H1 (cell line): Measurements from ENCODE around the gene BICRAL. TPM values are rescaled to one million over a fixed set of nuclear protein-coding genes. Genes with fewer than 3 reads are reported as not detected.

Source experiments
- CTCF ChIA-PET: fragments of 300-600 bp; sonication (Branson Sonifier 250); formaldehyde crosslinking; loops from one replicate; lab custom pipeline; 2021; ENCODE audit not compliant: partially characterized antibody; lab: Charles Lee
- POLR2A ChIA-PET: fragments of 300-600 bp; sonication (Branson Sonifier 250); formaldehyde crosslinking; loops from one replicate; lab custom pipeline; 2021; ENCODE audit warnings: inconsistent platforms; ENCODE audit not compliant: partially characterized antibody; lab: Charles Lee
- DNase-seq, 2 experiments: peaks; one replicate each; pipeline versions ENCODE4 v3.0.0 to v3.0.0-alpha.2; 2010 to 2022; ENCODE audit warnings: low spot score in 2 of 2, low read depth in 1 of 2, mixed read lengths in 1 of 2
- FAIRE-seq: peaks from 2 replicates; lab custom pipeline; 2011; peaks lifted over from hg19 to GRCh38; lab: Jason Lieb, UNC
- H2AFZ ChIP-seq: 2 replicates; pipeline ENCODE4 v1.8.1; 2012; ENCODE audit warnings: low read length, inconsistent platforms
- H2AK5ac ChIP-seq: 2 replicates; pipeline ENCODE4 v1.6.1; 2013; ENCODE audit warnings: low read depth, low read length
- H2BK120ac ChIP-seq: replicated peaks from 2 replicates; pipeline ENCODE3; 2013; ENCODE audit warnings: low read depth, low read length, inconsistent platforms
- H2BK12ac ChIP-seq: 2 replicates; pipeline ENCODE4 v1.6.1; 2013; ENCODE audit warnings: low read depth, low read length
- H2BK15ac ChIP-seq: 2 replicates; pipeline ENCODE4 v1.6.1; 2013; ENCODE audit warnings: low read length
- H2BK20ac ChIP-seq: 2 replicates; pipeline ENCODE4 v1.6.1; 2013; ENCODE audit warnings: low read length
- H2BK5ac ChIP-seq: 2 replicates; pipeline ENCODE4 v1.6.1; 2013; ENCODE audit warnings: low read depth, low read length
- H3K14ac ChIP-seq: 2 replicates; pipeline ENCODE4 v1.6.1; 2013; ENCODE audit warnings: inconsistent platforms; ENCODE audit not compliant: insufficient read length
- H3K18ac ChIP-seq: 2 replicates; pipeline ENCODE4 v1.6.1; 2013; ENCODE audit warnings: low read length; ENCODE audit errors: extremely low read depth
- H3K23ac ChIP-seq: 2 replicates; pipeline ENCODE4 v1.6.1; 2013; ENCODE audit warnings: inconsistent platforms; ENCODE audit not compliant: insufficient read length
- H3K23me2 ChIP-seq: 2 replicates; pipeline ENCODE4 v1.6.1; 2013; ENCODE audit warnings: low read depth, low read length
- H3K27ac ChIP-seq: 2 replicates; pipeline ENCODE4 v1.6.1; 2011; ENCODE audit warnings: low read depth, low read length, inconsistent platforms
- H3K27me3 ChIP-seq, 4 experiments: replicated peaks in 1 of 4; 1 replicate in 1 of 4; 2 replicates in 3 of 4; pipeline versions ENCODE4 v1.6.1 to v1.8.1; 2011 to 2013; ENCODE audit warnings: low read length in 3 of 4, mild to moderate bottlenecking in 3 of 4, inconsistent platforms in 2 of 4, mixed read lengths in 2 of 4, moderate library complexity in 1 of 4; ENCODE audit not compliant: control insufficient read depth in 3 of 4, insufficient read depth in 3 of 4; ENCODE audit errors: extremely low read depth in 1 of 4
- H3K36me3 ChIP-seq, 4 experiments: 2 replicates each; pipeline versions ENCODE4 v1.6.1 to v1.8.1; 2011 to 2013; ENCODE audit warnings: mild to moderate bottlenecking in 4 of 4, low read length in 3 of 4, moderate library complexity in 2 of 4, control low read depth in 1 of 4, inconsistent platforms in 1 of 4; ENCODE audit not compliant: insufficient read depth in 4 of 4, control insufficient read depth in 2 of 4
- H3K4ac ChIP-seq: replicated peaks from 2 replicates; pipeline ENCODE3; 2013; ENCODE audit warnings: low read length, low read depth, mixed read lengths, inconsistent platforms; ENCODE audit not compliant: insufficient read length
- H3K4me1 ChIP-seq, 4 experiments: replicated peaks in 1 of 4; 1 replicate in 1 of 4; 2 replicates in 3 of 4; pipeline versions ENCODE4 v1.6.1 to v1.8.1; 2011 to 2013; ENCODE audit warnings: low read length in 3 of 4, inconsistent platforms in 2 of 4, mixed read lengths in 1 of 4; ENCODE audit not compliant: insufficient read depth in 4 of 4, control insufficient read depth in 3 of 4
- H3K4me2 ChIP-seq, 2 experiments: 2 replicates each; pipeline versions ENCODE4 v1.6.1 to v1.8.1; 2011 to 2013; ENCODE audit warnings: low read depth in 2 of 2, low read length in 2 of 2, control low read depth in 1 of 2, inconsistent platforms in 1 of 2, mild to moderate bottlenecking in 1 of 2; ENCODE audit not compliant: insufficient read depth in 1 of 2
- H3K4me3 ChIP-seq, 4 experiments: fragments of 200-600, 300-600 bp in 1 of 4; sonication (generic), shearing (Covaris generic), sonication (Bioruptor Twin) in 1 of 4; 2 replicates each; pipeline versions ENCODE4 v1.5.1 to v1.8.1; 2011 to 2016; ENCODE audit warnings: low read length in 4 of 4, low read depth in 3 of 4, control low read depth in 2 of 4, inconsistent platforms in 2 of 4, mild to moderate bottlenecking in 2 of 4, mixed read lengths in 1 of 4, moderate library complexity in 1 of 4; ENCODE audit not compliant: insufficient read depth in 2 of 4; ENCODE audit errors: extremely low read depth in 1 of 4
- H3K56ac ChIP-seq: replicated peaks from 2 replicates; pipeline ENCODE3; 2013; ENCODE audit warnings: low read depth, mild to moderate bottlenecking, mixed read lengths, low read length, inconsistent platforms; ENCODE audit not compliant: insufficient read length
- H3K79me1 ChIP-seq: 2 replicates; pipeline ENCODE4 v1.6.1; 2013; ENCODE audit warnings: low read depth, low read length, control low read depth
- H3K79me2 ChIP-seq, 2 experiments: 2 replicates each; pipeline versions ENCODE4 v1.6.1 to v1.8.1; 2012 to 2013; ENCODE audit warnings: low read length in 2 of 2, mild to moderate bottlenecking in 2 of 2, inconsistent platforms in 1 of 2; ENCODE audit not compliant: insufficient read depth in 2 of 2, control insufficient read depth in 1 of 2
- H3K9ac ChIP-seq, 4 experiments: replicated peaks in 1 of 4; 1 replicate in 1 of 4; 2 replicates in 3 of 4; pipeline versions ENCODE4 v1.6.1 to v1.8.1; 2011 to 2013; ENCODE audit warnings: low read depth in 3 of 4, low read length in 3 of 4, control low read depth in 2 of 4, mild to moderate bottlenecking in 2 of 4, moderate library complexity in 2 of 4, inconsistent platforms in 1 of 4; ENCODE audit errors: extremely low read depth in 1 of 4
- H3K9me3 ChIP-seq, 2 experiments: 2 replicates each; pipeline versions ENCODE4 v1.6.1 to v1.8.1; 2012 to 2013; ENCODE audit warnings: mild to moderate bottlenecking in 2 of 2, moderate library complexity in 2 of 2, control low read depth in 1 of 2, inconsistent platforms in 1 of 2, low read depth in 1 of 2, low read length in 1 of 2, mixed read lengths in 1 of 2; ENCODE audit not compliant: insufficient read depth in 2 of 2
- H4K20me1 ChIP-seq, 2 experiments: replicated peaks in 1 of 2; 2 replicates each; pipeline versions ENCODE3 to v1.8.1; 2011 to 2013; ENCODE audit warnings: inconsistent platforms in 2 of 2, low read length in 2 of 2, mild to moderate bottlenecking in 1 of 2; ENCODE audit not compliant: insufficient read depth in 2 of 2, control insufficient read depth in 1 of 2
- H4K5ac ChIP-seq: 2 replicates; pipeline ENCODE4 v1.6.1; 2013; ENCODE audit warnings: low read length, low read depth, mixed read lengths, inconsistent platforms; ENCODE audit not compliant: insufficient read length
- H4K8ac ChIP-seq: 2 replicates; pipeline ENCODE4 v1.8.0; 2013; ENCODE audit warnings: mild to moderate bottlenecking, moderate library complexity, low read length, inconsistent platforms; ENCODE audit not compliant: insufficient read depth; ENCODE audit errors: extremely low read depth
- H4K91ac ChIP-seq: replicated peaks from 2 replicates; pipeline ENCODE3; 2013; ENCODE audit warnings: low read length, mixed read lengths, inconsistent platforms; ENCODE audit not compliant: insufficient read length
- ASH2L ChIP-seq: fragments of 200-600, 300-600 bp; sonication (generic); IDR thresholded peaks from one replicate; pipeline ENCODE4 v1.7.1; 2017; ENCODE audit warnings: low read length
- CHD2 ChIP-seq: IDR thresholded peaks from 2 replicates; pipeline ENCODE4 v1.6.1; 2012; ENCODE audit warnings: low read length, improper control_type of control experiment
- EP300 ChIP-seq, 2 experiments: IDR thresholded peaks; 1 replicate in 1 of 2; 2 replicates in 1 of 2; pipeline ENCODE4 v1.6.1; 2011 to 2012; ENCODE audit warnings: low read depth in 2 of 2, low read length in 2 of 2, mild to moderate bottlenecking in 2 of 2, borderline replicate concordance in 1 of 2, inconsistent platforms in 1 of 2, moderate library complexity in 1 of 2
- GTF2F1 ChIP-seq: IDR thresholded peaks from 2 replicates; pipeline ENCODE4 v1.6.1; 2012; ENCODE audit warnings: low read depth, low read length, improper control_type of control experiment, borderline replicate concordance
- HDAC6 ChIP-seq: IDR thresholded peaks from one replicate; pipeline ENCODE4 v1.7.1; 2012; ENCODE audit warnings: low read depth, mild to moderate bottlenecking, inconsistent platforms, low read length, moderate library complexity
- PHF8 ChIP-seq: fragments of 200-600 bp; sonication (generic); conservative IDR thresholded peaks from 2 replicates; pipeline ENCODE4 v1.7.1; 2012; ENCODE audit warnings: low read depth, mild to moderate bottlenecking, inconsistent platforms, low read length, moderate library complexity
- POLR2A ChIP-seq, 2 experiments: IDR thresholded peaks; 1 replicate in 1 of 2; 2 replicates in 1 of 2; pipeline ENCODE4 v1.6.1; 2011; ENCODE audit warnings: low read depth in 2 of 2, low read length in 2 of 2, mild to moderate bottlenecking in 2 of 2; ENCODE audit errors: control extremely low read depth in 1 of 2
- SIRT6 ChIP-seq: IDR thresholded peaks from one replicate; pipeline ENCODE4 v1.7.1; 2012; ENCODE audit warnings: low read length, inconsistent platforms
- SP1 ChIP-seq: IDR thresholded peaks from 2 replicates; pipeline ENCODE4 v1.6.1; 2011; ENCODE audit warnings: low read depth, low read length
- SP2 ChIP-seq: IDR thresholded peaks from 2 replicates; pipeline ENCODE4 v1.6.1; 2012; ENCODE audit warnings: mild to moderate bottlenecking, low read length, inconsistent platforms
- SP4 ChIP-seq: IDR thresholded peaks from 2 replicates; pipeline ENCODE4 v1.6.1; 2012; ENCODE audit warnings: low read length, inconsistent platforms
- TAF7 ChIP-seq: optimal IDR thresholded peaks from 2 replicates; pipeline ENCODE3; 2011; ENCODE audit warnings: low read depth, mild to moderate bottlenecking, inconsistent platforms, low read length, moderate library complexity, borderline replicate concordance
- TEAD4 ChIP-seq: IDR thresholded peaks from 2 replicates; pipeline ENCODE4 v1.6.1; 2012; ENCODE audit warnings: low read depth, low read length, inconsistent platforms, mixed read lengths
- YY1 ChIP-seq: IDR thresholded peaks from 2 replicates; pipeline ENCODE4 v1.6.1; 2011; ENCODE audit warnings: low read depth, mild to moderate bottlenecking, low read length
- WGBS, 2 experiments: shearing (Covaris generic) in 1 of 2; methylation state at CpG; one replicate each; pipeline versions ENCODE4 v1.1.6 to v1.1.7; 2013 to 2015; ENCODE audit warnings: low lambda C conversion rate in 2 of 2, mixed read lengths in 2 of 2, inconsistent platforms in 1 of 2, low coverage in 1 of 2, missing lambda C conversion rate in 1 of 2; ENCODE audit not compliant: insufficient replicate concordance in 2 of 2, insufficient coverage in 1 of 2, insufficient read length in 1 of 2; ENCODE audit errors: extremely low coverage in 1 of 2, missing lambda C conversion rate in 1 of 2; 5-methylcytosine and 5-hydroxymethylcytosine counted together
- polyA plus RNA-seq, 7 experiments: library from polyadenylated mRNA; depleted of rRNA in 3 of 7; stranded (reverse) in 5 of 7; unstranded in 2 of 7; fragments of >200 nt in 5 of 7; fragments of 200-250 nt in 2 of 7; gene quantifications; 1 replicate in 5 of 7; 2 replicates in 1 of 7; 4 replicates in 1 of 7; pipeline versions ENCODE4 v1.2.1 to v1.2.3, GENCODE V29; 2011 to 2013; ENCODE audit warnings: missing spikeins in 2 of 7, mixed read lengths in 2 of 7
- total RNA-seq: library from RNA; stranded (reverse); fragmentation: NEBNext Ultra II Directional; extraction: Animal tissue kit (Norgen Biotek cat#: 25700); gene quantifications from 2 replicates; pipeline ENCODE4 v1.2.1, GENCODE V29; 2021

BICRAL gene
- total and polyA plus RNA-seq, 2 of the 8 experiments (the other 6 are each of a cell fraction or from before 2014, with no cell fraction given), result 9.4 to 12.2 TPM

- Histone ChIP-seq H4K20me1 (peaks cover 0 to 3% of the 10 kb centered on the region in 2 experiments), H4K8ac (no peak overlapping the region), H3K18ac (no peak overlapping the region), H2BK15ac (no peak overlapping the region), H3K14ac (no peak overlapping the region), H3K36me3 (peaks cover 9 to 19% (median 13%) of the 10 kb centered on the region in 4 experiments; a peak in 7 of 8 replicates), H3K4me2 (no peak overlapping the region), H2BK20ac (no peak overlapping the region), H3K4me3 (no peak overlapping the region), H3K9me3 (no peaks in the 10 kb centered on the region), H4K91ac (no peak overlapping the region), H3K79me1 (no peaks in the 10 kb centered on the region; the same call in 1 of the 2 replicates), H3K4me1 (no peaks in the 10 kb centered on the region), H3K9ac (no peak overlapping the region), H3K79me2 (0 out of 4 replicates have a peak, but pooled peaks cover 0 to 3% of the 10 kb centered on the region in 2 experiments), H2AFZ (no peak overlapping the region), H3K23ac (no peak overlapping the region), H3K4ac (no peak overlapping the region), H3K27ac (no peak overlapping the region), H2AK5ac (no peak overlapping the region), H3K23me2 (no peaks in the 10 kb centered on the region), H2BK120ac (no peak overlapping the region), H4K5ac (no peak overlapping the region), H2BK12ac (no peak overlapping the region), H3K56ac (no peak overlapping the region), H3K27me3 (no peaks in the 10 kb centered on the region), H2BK5ac (no peak overlapping the region)
- DNase-seq (no peak), FAIRE-seq (no peak)
- ChIA-PET POLR2A (no interaction called here), CTCF (interaction anchor here (1.6 kb wide), 1 partner anchor 108 kb away, joined by 5 read pairs; no protein-coding TSS in a partner anchor)
- WGBS, 2 experiments, result 92% methylated on average over 5 of the region's 5 CpGs; no CpG with 5 or more reads in 1 of the 2 experiments
- TF ChIP-seq EP300 (IDR thresholded peaks at IDR 0.05; ENCODE audit: borderline replicate concordance in 1 of 2, low read depth in 2 of 2, low read length in 2 of 2) (no peak), HDAC6 (no peak), TAF7 (no peak), GTF2F1 (no peak), SP4 (no peak), SP1 (no peak), POLR2A (IDR thresholded peaks at IDR 0.05; ENCODE audit: control extremely low read depth in 1 of 2, low read depth in 2 of 2, low read length in 2 of 2) (no peak), SIRT6 (no peak), PHF8 (no peak), SP2 (no peak), TEAD4 (no peak), ASH2L (no peak), YY1 (no peak), CHD2 (no peak)
Measured at GRCh38 chr6:42834056-42834455, 52.2 kb downstream of the BICRAL start.
